Memory B cell (primary cell): ENCODE results near the gene NBPF12.
"Not testable (repeated sequence)": the region's sequence is repeated elsewhere in the genome, so short reads cannot be mapped to it uniquely, and the experiment has no call there.

Source experiments
- ATAC-seq: fragments of 150-1000 bp; cut with Tn5 transposase; 2 replicates; pipeline ENCODE4 v1.10.0; 2021; ENCODE audit warnings: low read depth, mild to moderate bottlenecking, moderate library complexity
- DNase-seq, 2 donors: peaks; one replicate each; pipeline ENCODE4 v3.0.0; 2022; ENCODE audit warnings: low spot score in 2 of 2
- H3K27ac Mint-ChIP-seq: one replicate; pipeline ENCODE4 v1.8.0; 2022; ENCODE audit warnings: mild to moderate bottlenecking, moderate library complexity, mixed read lengths
- H3K27me3 Mint-ChIP-seq: one replicate; pipeline ENCODE4 v1.8.0; 2022; ENCODE audit warnings: mixed read lengths
- H3K36me3 Mint-ChIP-seq: one replicate; pipeline ENCODE4 v1.8.0; 2022; ENCODE audit warnings: mild to moderate bottlenecking, mixed read lengths
- H3K4me1 Mint-ChIP-seq: one replicate; pipeline ENCODE4 v1.8.0; 2022; ENCODE audit warnings: mixed read lengths
- H3K4me3 Mint-ChIP-seq: one replicate; pipeline ENCODE4 v1.8.0; 2022; ENCODE audit warnings: mild to moderate bottlenecking, moderate library complexity, mixed read lengths
- H3K9me3 Mint-ChIP-seq: one replicate; pipeline ENCODE4 v1.8.0; 2022; ENCODE audit warnings: mixed read lengths

Gene NBPF12

GRCh38 chr1:147042891-147043290 is 104.8 kb downstream of the NBPF12 start:
- not testable (repeated sequence) for H3K36me3 Mint-ChIP-seq, H3K9me3 Mint-ChIP-seq, DNase-seq, H3K27me3 Mint-ChIP-seq, H3K4me3 Mint-ChIP-seq
- peak; percentile 25 for ATAC-seq
- Mint-ChIP-seq H3K4me1 (peaks cover 26% of the 10 kb centered on the region), H3K27ac (peak overlapping the region; percentile 45)

GRCh38 chr1:147044511-147044910 is 106.4 kb downstream of the NBPF12 start:
- peak; percentile 23 for ATAC-seq

More at GRCh38 chr1:147044511-147044910, 106.4 kb downstream of the NBPF12 start:
- not testable (repeated sequence) for H3K27ac Mint-ChIP-seq, H3K27me3 Mint-ChIP-seq, H3K9me3 Mint-ChIP-seq, DNase-seq, H3K36me3 Mint-ChIP-seq
- peaks cover 30% of the 10 kb centered on the region for H3K4me1 Mint-ChIP-seq
- peak overlapping the region; percentile 33 for H3K4me3 Mint-ChIP-seq
